Measurements from ENCODE around the gene SLC37A1. TPM values are rescaled to one million over a fixed set of nuclear protein-coding genes. Genes with fewer than 3 reads are reported as not detected.

SLC37A1 gene
- total RNA-seq, 3 donors from 2014 or later (not counting 1 experiment from before 2014, with no cell fraction given): 24.8 to 25.8 (median 25.3) TPM

- ATAC-seq (no peak), DNase-seq (no peak)
- Mint-ChIP-seq H3K27ac (no peak overlapping the region), H3K9me3 (peaks cover 3 to 10% of the 10 kb centered on the region in 2 donors), H3K27me3 (ENCODE audit: low read depth in 2 of 2) (no peaks in the 10 kb centered on the region), H3K4me1 (peaks cover 0 to 5% of the 10 kb centered on the region in 2 donors), H3K36me3 (peaks cover 24% of the 10 kb centered on the region), H3K4me3 (no peak overlapping the region)
- Histone ChIP-seq H3K27me3 (ENCODE audit: control insufficient read depth, insufficient read depth, low read length) (no peaks in the 10 kb centered on the region), H3K4me3 (ENCODE audit: low read length) (no peak overlapping the region), H3K4me1 (ENCODE audit: control insufficient read depth, insufficient read depth, low read length) (no peaks in the 10 kb centered on the region), H3K9me3 (ENCODE audit: control insufficient read depth, insufficient read depth, low read length) (no peaks in the 10 kb centered on the region), H3K36me3 (ENCODE audit: control insufficient read depth, insufficient read depth, low read length) (peaks cover 4% of the 10 kb centered on the region), H3K27ac (ENCODE audit: low read length) (no peak overlapping the region)
- intact Hi-C loops (cut with micrococcal nuclease): no loop called here
- no peak for TF ChIP-seq CTCF (IDR thresholded peaks at IDR 0.05)
- WGBS (ENCODE audit: insufficient coverage): 89% methylated on average over 16 of the region's 16 CpGs
Observed at GRCh38 chr21:42580076-42580792, 66.6 kb downstream of the SLC37A1 start.

- no peak overlapping the region for H3K4me3 ChIP-seq (ENCODE audit: low read length)
- peaks cover 0 to 5% of the 10 kb centered on the region in 2 donors for H3K4me1 Mint-ChIP-seq
- peaks cover 4% of the 10 kb centered on the region for H3K36me3 ChIP-seq (ENCODE audit: control insufficient read depth, insufficient read depth, low read length)
- H3K4me3 Mint-ChIP-seq: no peak overlapping the region
- H3K9me3 Mint-ChIP-seq: peaks cover 3 to 9% of the 10 kb centered on the region in 2 donors
- H3K27ac ChIP-seq (ENCODE audit: low read length): no peak overlapping the region
- 96% methylated on average over 14 of the region's 16 CpGs for WGBS (ENCODE audit: insufficient coverage)
- no peaks in the 10 kb centered on the region for H3K9me3 ChIP-seq (ENCODE audit: control insufficient read depth, insufficient read depth, low read length)
- TF ChIP-seq CTCF (IDR thresholded peaks at IDR 0.05): no peak
- ATAC-seq (no peak), DNase-seq (no peak)
- H3K4me1 ChIP-seq (ENCODE audit: control insufficient read depth, insufficient read depth, low read length): no peaks in the 10 kb centered on the region
- no peaks in the 10 kb centered on the region for H3K27me3 ChIP-seq (ENCODE audit: control insufficient read depth, insufficient read depth, low read length)
- no peak overlapping the region for H3K27ac Mint-ChIP-seq
- intact Hi-C loops (cut with micrococcal nuclease): no loop called here
- H3K36me3 Mint-ChIP-seq: peaks cover 20% of the 10 kb centered on the region
- no peaks in the 10 kb centered on the region for H3K27me3 Mint-ChIP-seq (ENCODE audit: low read depth in 2 of 2)
Observed at GRCh38 chr21:42580793-42581321, 67.2 kb downstream of the SLC37A1 start.

- H3K9me3 ChIP-seq (ENCODE audit: control insufficient read depth, insufficient read depth, low read length): no peaks in the 10 kb centered on the region
- TF ChIP-seq CTCF (IDR thresholded peaks at IDR 0.05): no peak
- no peak overlapping the region for H3K27ac Mint-ChIP-seq
- peaks cover 2 to 5% of the 10 kb centered on the region in 2 donors for H3K9me3 Mint-ChIP-seq
- H3K36me3 Mint-ChIP-seq: peaks cover 14% of the 10 kb centered on the region
- no peaks in the 10 kb centered on the region for H3K27me3 ChIP-seq (ENCODE audit: control insufficient read depth, insufficient read depth, low read length)
- no peak overlapping the region for H3K4me3 ChIP-seq (ENCODE audit: low read length)
- H3K36me3 ChIP-seq (ENCODE audit: control insufficient read depth, insufficient read depth, low read length): peaks cover 2% of the 10 kb centered on the region
- peaks cover 0 to 5% of the 10 kb centered on the region in 2 donors for H3K4me1 Mint-ChIP-seq
- no peaks in the 10 kb centered on the region for H3K4me1 ChIP-seq (ENCODE audit: control insufficient read depth, insufficient read depth, low read length)
- WGBS (ENCODE audit: insufficient coverage): 85% methylated on average over 12 of the region's 13 CpGs
- ATAC-seq (no peak), DNase-seq (no peak)
- no peak overlapping the region for H3K4me3 Mint-ChIP-seq
- no peak overlapping the region for H3K27ac ChIP-seq (ENCODE audit: low read length)
- H3K27me3 Mint-ChIP-seq (ENCODE audit: low read depth in 2 of 2): no peaks in the 10 kb centered on the region
- intact Hi-C loops (cut with micrococcal nuclease): no loop called here
Observed at GRCh38 chr21:42581336-42581992, 67.8 kb downstream of the SLC37A1 start.
